GM18519 (cell line): ENCODE data around the gene OR1D5.
A peak's percentile ranks its signal among the peaks of the same experiment; 100 is the strongest.
"Not testable (repeated sequence)": the region's sequence is repeated elsewhere in the genome, so short reads cannot be mapped to it uniquely, and the experiment has no call there.

ENCODE experiments used
- ATAC-seq: cut with Tn5 transposase; IDR thresholded peaks from one replicate; pipeline ENCODE4 v1.9.1; 2021; ENCODE audit warnings: mild to moderate bottlenecking, moderate library complexity; ENCODE audit not compliant: unreplicated experiment, low FRiP score

OR1D5 gene, protein sequence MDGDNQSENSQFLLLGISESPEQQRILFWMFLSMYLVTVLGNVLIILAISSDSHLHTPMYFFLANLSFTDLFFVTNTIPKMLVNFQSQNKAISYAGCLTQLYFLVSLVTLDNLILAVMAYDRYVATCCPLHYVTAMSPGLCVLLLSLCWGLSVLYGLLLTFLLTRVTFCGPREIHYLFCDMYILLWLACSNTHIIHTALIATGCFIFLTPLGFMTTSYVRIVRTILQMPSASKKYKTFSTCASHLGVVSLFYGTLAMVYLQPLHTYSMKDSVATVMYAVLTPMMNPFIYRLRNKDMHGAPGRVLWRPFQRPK

GRCh38 chr17:3063507-3063906 lies at the start of gene OR1D5:
Gene OR1D5 (minus strand): TSS chr17:3063607. CDS start chr17:3063607, 0 bp downstream.
- not testable (repeated sequence) for ATAC-seq

- ATAC-seq = no peak
Measured at GRCh38 chr17:3104322-3104721, 40.9 kb upstream of the OR1D5 start, which contains the start of gene OR1D2. Gene OR1D2 (minus strand): TSS chr17:3104422. CDS start chr17:3092996, 11,426 bp downstream.

- ATAC-seq = not testable (repeated sequence)
Measured at GRCh38 chr17:3073850-3074249, 10.4 kb upstream of the OR1D5 start.

GRCh38 chr17:3065192-3065591 lies 1.8 kb upstream of the OR1D5 start:
- not testable (repeated sequence) for ATAC-seq

- ATAC-seq = not testable (repeated sequence)
Measured at GRCh38 chr17:3062824-3063377, 506 bp downstream of the OR1D5 start.

DNA sequence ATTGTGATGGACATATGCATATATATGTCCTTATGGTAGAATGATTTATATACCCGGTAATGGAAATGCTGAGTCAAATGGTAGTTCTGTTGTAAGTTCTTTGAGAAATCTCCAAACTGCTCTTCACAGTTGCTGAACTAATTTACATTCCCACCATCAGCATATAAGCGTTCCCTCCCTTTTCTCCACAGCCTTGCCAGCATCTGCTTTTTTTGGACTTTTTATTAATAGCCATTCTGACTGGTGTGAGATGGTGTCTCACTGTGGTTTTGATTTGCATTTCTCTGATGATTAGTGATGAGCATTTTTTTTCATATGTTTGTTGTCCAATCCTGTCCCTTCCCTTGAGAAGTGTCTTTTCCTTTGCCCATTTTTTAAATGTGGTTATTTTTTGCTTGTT lies 8.5 kb downstream of the OR1D5 start:
- not testable (repeated sequence) for ATAC-seq

- no peak for ATAC-seq
Measured at GRCh38 chr17:3049705-3050295, 13.6 kb downstream of the OR1D5 start.

DNA sequence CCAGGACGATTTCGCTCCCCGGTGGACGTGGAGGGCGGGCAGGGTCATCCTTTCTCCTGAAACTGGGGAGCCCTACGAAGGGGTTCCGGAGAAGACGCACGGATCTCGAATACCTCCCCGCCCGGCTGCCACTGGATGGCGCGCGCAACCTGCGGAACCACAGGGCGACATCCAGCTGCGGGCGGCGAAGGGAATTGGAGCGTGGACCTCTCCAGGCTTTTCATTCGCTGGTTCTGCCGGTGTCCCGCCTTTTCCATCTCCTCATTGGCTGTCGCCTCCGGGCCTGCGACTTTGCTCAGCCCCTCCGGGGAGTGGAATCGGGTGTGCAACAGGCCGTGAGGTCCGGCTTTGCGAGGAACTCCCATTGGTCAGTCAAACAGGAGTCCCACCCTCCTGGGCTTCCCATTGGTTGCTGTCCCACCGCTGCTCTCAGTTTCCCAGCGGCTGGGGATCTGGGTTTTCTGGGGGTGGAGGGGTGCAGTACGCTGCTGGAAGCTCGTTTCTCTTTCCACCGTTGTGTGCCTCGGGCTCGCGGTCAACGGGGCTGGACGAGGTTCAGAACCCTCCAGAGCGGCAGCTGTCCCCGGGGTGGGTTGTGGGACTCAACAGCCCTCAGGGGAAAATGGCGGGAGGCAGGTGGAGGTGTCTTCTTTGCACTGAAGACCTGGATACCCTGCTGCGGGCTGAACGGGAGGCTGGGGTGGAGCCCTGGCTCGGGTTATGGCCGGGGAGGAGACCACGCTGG lies 14.5 kb downstream of the OR1D5 start:
- peak; percentile 93 for ATAC-seq

- no peak for ATAC-seq
Measured at GRCh38 chr17:3046753-3047152, 16.7 kb downstream of the OR1D5 start.

DNA sequence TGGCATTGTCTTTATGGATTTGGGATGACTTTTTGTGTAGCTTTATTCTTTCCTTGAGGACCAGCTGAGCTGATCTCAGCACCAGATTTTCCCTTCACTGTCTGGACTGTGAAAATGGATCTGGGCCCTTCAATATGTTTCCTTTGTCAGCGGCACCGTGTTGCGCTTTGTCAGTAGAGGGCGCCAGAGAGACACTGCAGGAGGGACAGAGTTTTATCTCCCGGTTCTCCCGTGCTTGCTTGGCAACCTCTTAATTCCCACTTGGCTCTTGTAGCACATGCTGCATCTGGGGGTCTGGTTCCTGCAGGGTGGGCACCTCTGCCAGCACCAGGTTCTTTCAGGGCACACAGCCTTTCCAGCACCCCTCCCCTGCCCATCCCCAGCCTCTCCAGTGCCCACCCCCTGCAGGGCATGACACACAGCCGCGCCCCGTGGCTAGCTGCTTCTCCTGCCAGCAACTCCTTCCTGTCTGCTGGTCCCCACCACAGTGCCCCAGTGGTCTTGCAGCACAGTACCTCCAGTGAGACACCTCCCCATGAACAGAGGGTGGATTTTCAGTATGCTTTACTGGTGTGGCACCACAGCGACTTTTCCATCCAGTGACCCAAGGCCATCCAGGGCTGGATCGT lies 19.6 kb downstream of the OR1D5 start:
- no peak for ATAC-seq

GRCh38 chr17:3040882-3041281 lies 22.5 kb downstream of the OR1D5 start:
- ATAC-seq = no peak

GRCh38 chr17:3039736-3040135 lies 23.7 kb downstream of the OR1D5 start:
- ATAC-seq = no peak

GRCh38 chr17:3038941-3039340 lies 24.5 kb downstream of the OR1D5 start:
- ATAC-seq = no peak

DNA sequence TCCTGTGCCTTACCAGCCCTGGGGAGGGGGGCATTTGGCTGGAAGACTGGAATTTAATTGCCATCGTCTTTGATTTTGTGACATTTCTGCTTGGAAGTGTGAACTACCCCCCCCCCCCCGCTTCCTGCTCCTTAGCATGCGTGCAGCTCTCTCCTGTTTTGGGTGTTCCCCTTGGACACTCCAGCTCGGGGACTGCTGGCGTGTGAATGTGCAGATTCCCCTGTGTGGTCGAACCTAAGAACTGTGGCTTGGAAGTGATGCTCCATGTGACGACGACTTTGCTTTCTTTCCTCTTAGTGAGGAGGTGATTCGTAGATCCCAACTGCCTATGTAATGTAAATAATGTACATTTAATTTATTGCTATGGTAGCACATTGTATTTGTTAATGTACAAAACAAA lies 26.1 kb downstream of the OR1D5 start:
- ATAC-seq = no peak

GRCh38 chr17:3036800-3037199 lies 26.6 kb downstream of the OR1D5 start:
- ATAC-seq = no peak

DNA sequence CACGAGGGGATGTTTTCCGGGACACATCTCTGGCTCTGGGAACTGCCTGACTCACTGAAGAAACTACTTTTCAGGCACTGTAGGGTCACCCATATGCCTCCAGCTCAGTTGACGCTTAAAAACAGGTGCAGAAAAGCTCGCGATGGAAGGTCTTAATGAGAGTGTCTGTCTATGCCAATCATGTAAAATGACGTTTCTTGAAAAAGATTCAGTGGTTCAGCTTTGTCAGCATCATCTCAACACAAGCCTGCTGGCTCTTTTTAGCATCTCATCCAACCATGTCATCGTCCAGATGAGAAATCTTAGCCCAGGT lies 27.5 kb downstream of the OR1D5 start:
- no peak for ATAC-seq

GRCh38 chr17:3035256-3035967 lies 28.0 kb downstream of the OR1D5 start:
- ATAC-seq = no peak

GRCh38 chr17:3034578-3034920 lies 28.9 kb downstream of the OR1D5 start:
- no peak for ATAC-seq

DNA sequence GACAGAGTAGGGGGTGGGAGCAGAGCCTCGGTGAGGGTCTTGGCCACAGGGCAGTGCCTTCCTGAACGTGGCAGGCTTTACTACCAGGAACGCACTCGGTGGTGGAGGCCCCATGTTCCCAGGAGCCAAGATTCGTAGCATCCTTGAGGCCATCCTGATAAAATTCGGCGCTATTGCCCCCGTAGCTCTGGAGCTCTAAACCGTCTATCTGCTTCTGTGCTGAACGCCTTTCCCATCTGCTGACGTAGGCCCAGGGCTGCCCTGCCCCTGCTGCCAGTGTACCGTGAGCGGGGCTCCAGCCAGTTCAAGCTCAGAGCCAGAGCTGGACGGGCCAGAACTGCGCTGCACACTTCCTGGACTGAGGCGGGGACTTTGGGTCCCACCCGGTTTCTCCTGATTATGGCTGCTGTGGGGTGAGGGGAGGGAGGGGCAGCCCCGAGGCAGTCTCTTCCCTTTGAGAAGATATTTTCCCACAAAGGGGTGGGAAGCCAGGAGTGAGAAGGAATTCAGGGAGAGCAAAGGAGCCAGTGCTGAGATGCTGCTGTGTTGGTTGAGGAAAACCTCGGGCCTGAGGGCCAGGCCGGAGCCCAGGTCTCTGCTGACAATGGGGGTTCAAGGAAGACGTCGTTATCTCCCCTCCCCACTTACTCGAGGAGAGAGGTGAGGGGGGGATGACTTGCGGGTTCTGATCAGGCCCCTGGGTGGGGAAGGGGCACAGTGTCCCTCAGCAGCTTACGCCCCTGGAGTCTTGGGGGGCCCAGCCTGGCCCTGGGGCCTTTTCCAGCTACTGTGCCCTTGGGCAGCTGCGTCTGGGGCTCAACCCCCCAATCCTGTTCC lies 29.4 kb downstream of the OR1D5 start:
- ATAC-seq = no peak
